Activated CD8-positive, alpha-beta memory T cell treated with anti-CD3 and anti-CD28 coated beads, Interleukin-2, amount 50 U/mL, for 1 hour (primary cell): ENCODE results near the gene ANKS1B.

Experiments used
- DNase-seq: peaks from one replicate; pipeline ENCODE4 v3.0.0-alpha.2; 2020; ENCODE audit errors: extremely low read depth

The ANKS1B gene

DNA sequence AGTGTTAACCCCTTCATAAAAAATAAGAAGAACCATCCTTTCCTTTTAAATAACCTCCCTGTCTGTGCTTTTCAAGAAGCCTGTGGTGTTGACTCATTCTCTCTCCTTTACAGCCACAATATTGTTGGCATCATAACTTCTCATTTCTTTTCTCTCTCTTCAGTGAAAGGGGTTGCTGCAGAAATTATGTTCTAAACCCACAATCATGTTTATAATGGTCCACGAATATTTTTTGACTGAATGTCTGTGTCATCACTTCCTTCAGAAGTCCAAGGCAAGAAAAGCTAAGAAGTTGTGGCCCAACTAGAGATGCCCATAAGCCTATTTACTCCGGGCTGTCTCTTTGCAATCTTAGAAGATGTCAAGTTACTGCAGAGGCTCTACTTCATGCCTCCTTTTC is 851.3 kb downstream of the ANKS1B start:
- no peak for DNase-seq

- DNase-seq = no peak
These were observed 853.0 kb downstream of the ANKS1B start for GRCh38 chr12:99131751-99132199.

GRCh38 chr12:99130808-99131553 is 853.8 kb downstream of the ANKS1B start:
- DNase-seq = no peak

- DNase-seq = no peak
These were observed 856.4 kb downstream of the ANKS1B start for GRCh38 chr12:99128246-99128802.

DNA sequence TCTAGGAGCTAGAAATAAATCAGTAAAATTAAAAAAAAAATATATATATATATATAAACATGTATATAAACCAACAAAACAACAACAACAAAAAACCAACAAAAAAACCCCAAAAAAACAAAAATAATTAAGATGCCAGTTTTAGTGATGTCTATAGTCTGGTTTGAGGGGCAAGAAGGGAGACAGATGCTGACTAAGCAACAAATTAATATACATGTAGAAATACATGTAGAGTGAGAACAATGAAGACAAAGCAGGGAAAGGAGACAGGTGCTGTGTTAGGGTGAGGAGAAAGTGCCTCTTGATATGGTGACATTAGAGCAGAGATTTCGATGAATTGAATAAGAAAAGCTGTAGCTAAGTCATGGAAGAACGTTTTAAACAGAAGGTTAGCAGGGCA is 861.8 kb downstream of the ANKS1B start:
- DNase-seq = no peak

- no peak for DNase-seq
These were observed 862.2 kb downstream of the ANKS1B start for GRCh38 chr12:99122496-99122895.

GRCh38 chr12:99121546-99121945 is 863.2 kb downstream of the ANKS1B start:
- DNase-seq = no peak

- DNase-seq = no peak
These were observed 864.8 kb downstream of the ANKS1B start for GRCh38 chr12:99119943-99120342.

DNA sequence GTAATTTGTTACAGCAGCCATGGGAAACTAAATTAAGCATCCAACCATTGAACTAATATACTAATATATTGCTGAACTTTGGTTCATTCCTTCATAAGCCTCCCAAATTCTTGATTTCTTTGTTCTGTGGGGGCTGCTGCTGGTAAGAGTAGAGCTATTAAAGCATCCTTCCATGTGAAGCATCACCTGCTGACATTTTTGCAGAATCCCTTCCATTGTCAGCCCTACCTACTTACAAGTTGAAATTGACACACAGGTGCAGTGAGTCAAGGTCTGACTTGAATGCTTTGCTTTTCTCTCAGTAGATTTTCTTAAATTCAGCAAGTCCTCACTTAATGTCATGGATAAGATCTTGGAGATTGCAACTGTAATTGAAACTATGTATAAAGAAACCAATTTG is 865.3 kb downstream of the ANKS1B start:
- DNase-seq = no peak

- no peak for DNase-seq
These were observed 873.1 kb downstream of the ANKS1B start for GRCh38 chr12:99111600-99111999.

DNA sequence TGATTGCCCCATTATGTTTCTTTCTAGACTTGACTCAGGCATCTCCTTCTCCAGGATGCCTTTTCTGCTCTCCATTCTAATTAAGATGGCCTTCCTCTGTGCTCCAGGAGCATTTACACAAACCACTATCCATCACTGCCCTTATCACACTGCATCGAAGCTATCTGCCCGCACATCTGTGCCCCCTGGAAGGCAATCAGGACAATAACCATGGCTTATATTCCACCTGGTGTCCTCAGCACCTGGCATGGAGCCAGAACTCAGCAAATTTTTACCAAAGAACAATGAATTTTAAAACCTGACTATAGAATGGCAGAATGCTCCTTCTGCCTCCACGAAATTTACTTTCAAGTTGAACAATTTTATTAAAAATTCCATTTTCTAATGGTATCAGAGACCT is 873.9 kb downstream of the ANKS1B start:
- DNase-seq = no peak

GRCh38 chr12:99110212-99110611 is 874.5 kb downstream of the ANKS1B start:
- DNase-seq = no peak

DNA sequence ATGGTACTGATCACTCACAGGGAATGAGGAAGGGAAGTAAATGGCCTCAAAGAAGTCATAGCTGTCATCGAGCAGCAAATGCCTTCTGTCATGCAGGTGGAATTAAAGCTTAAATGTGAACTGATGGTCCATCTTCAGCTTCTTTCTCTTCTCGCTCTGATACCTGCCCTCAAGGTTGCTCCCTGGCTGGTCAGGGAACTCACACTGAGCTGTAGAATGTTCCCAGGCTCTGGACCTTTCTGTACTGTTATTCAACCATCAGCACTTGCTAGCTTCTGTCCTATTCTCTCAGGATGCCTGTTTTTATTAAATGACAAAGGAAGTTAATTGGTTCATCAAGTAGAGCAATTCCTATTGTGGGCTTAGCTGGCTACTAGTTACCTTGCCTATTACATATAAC is 875.8 kb downstream of the ANKS1B start:
- DNase-seq = no peak

- DNase-seq = no peak
These were observed 885.0 kb downstream of the ANKS1B start for GRCh38 chr12:99099786-99100185.

DNA sequence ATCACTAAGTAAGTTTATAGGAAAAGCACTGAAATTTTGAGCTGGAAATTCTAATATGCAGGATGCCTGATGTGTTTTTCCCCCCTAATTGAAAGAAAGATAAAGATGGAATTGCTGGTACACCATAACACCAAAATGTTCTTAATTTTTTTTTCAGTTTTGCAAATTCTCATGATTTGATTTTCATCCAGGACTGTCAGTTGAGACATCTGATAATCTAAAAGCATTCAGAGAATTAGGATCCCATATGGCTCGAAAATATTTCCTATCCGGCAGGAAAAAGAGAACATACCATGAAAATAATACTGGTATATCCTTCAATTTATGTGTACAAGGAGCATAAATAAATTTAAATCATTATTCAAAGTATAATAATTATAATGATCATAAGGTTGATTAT is 887.6 kb downstream of the ANKS1B start:
- no peak for DNase-seq

GRCh38 chr12:99093166-99093565 is 891.6 kb downstream of the ANKS1B start:
- DNase-seq = no peak

GRCh38 chr12:99092100-99092851 is 892.5 kb downstream of the ANKS1B start:
- no peak for DNase-seq

DNA sequence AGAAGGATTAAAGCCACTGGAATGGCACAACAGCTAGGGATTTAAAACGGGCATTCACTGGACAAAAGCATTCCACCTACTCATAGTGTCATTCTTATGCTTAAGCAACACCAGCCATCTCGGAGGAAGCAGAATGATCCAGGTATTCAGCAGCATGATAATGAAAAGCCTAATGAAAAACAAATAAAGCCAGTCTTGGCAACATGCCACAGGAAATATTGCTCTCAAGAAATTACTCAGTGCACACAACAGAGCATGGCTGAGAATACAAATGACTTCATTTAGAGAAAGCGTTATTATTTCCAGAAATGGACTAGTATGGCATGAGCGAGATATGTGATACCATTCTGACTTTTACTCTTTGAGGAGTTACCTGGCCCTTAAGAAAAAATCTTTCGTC is 897.5 kb downstream of the ANKS1B start:
- no peak for DNase-seq

DNA sequence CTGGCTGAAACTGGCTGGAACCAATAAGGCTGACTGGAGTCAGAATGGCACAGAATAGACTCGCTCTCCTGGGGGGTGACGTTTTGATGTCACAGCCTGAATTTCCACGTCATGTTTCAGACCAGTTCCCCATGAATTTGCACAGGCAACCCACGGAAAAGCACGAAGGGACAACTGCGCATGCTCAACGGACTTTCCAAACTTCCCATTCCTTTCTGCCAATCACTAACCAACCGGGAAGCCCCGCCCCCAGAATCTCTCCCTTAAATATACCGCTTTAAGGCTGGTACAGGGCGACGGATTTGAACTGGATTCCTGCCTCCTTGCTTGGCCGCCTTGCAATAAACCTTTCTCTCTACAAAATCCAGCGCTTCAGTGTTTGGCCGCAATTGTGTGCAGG is 904.9 kb downstream of the ANKS1B start:
- no peak for DNase-seq

DNA sequence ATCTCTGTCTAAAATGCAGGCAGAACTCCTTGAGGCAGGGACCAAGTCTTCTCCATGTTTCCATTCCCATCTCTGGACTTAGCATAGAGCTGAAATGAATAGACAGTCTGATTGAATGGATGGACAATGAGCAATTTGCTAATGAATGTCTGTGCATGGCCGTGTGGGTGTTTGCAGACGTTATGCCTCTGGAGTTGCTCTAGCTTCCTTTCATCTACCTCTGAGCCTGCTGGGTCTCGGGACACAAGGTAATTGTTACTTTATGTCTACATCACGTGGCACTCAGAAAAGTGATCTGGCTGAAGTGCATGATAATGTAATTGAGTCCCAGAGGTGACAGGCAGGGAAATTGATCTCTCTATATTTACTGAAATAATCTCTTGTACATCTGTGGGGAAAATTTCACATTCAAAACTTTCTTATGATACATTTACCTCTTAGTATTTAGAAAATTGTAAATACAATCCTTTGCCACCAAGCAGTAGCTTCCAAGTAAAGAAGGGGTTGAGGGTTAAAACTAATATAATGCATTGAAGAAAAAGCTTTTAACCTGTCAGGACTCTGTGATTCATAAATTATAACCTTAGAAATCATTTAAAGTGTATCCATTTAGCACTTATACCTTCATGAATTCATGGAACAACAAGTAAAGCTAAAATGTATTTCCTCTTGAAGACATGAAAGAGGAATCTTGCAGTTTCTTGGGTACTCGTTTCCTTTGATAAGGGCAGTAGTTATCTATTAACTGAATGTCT is 915.6 kb downstream of the ANKS1B start:
- DNase-seq = no peak

DNA sequence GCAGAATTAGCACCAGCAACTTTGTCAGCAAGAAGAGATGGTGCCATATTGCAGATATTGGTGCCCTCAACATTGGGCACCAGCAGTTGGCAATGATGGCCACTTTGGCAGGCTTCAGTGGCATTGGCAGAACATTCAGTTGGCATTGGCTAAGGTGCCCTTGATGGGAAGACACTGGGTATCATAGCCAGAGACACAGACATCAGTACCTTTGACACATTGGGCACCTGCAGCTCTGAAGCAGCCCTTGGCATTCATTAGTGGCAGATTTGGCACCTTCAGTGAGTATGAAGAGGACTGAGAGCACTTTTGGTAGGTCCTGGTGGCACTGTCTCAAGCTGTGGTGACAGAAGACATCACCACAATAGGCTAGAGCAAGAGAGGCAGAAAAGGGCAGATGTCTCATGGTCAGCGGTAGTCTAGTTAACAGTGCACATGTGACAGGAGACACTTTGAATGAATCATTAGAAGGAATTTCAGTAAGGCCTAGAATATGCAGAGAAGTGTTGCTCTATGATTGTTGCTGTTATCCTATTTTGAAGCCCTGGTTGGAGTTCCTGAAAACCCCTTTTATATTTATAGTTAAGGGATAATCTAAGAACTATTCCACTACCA is 917.5 kb downstream of the ANKS1B start:
- DNase-seq = no peak

DNA sequence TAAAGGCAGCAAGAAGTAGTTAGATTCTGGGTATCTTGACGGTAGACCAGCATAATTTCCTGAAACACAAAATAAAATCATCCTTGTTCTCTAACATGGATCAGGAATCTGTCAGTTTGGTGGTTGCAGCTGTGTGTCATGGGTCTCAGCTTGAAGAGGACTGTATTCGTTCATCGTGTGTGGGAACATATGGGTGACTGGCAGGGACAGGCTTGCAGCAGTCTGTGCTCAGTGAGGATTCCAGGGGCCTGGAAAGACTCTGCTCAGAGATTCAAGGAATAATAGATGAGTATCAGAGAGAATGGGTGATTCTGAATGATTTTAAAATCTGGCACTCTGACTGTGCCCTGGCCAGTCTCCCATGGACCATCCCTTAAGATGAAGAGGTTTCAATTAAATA is 918.0 kb downstream of the ANKS1B start:
- no peak for DNase-seq
